HG03139 (cell line): Measurements from ENCODE around the gene GRID1.

Experiments
- ATAC-seq: cut with Tn5 transposase; IDR thresholded peaks from one replicate; pipeline ENCODE4 v1.9.1; 2021; ENCODE audit not compliant: unreplicated experiment

The GRID1 gene

DNA sequence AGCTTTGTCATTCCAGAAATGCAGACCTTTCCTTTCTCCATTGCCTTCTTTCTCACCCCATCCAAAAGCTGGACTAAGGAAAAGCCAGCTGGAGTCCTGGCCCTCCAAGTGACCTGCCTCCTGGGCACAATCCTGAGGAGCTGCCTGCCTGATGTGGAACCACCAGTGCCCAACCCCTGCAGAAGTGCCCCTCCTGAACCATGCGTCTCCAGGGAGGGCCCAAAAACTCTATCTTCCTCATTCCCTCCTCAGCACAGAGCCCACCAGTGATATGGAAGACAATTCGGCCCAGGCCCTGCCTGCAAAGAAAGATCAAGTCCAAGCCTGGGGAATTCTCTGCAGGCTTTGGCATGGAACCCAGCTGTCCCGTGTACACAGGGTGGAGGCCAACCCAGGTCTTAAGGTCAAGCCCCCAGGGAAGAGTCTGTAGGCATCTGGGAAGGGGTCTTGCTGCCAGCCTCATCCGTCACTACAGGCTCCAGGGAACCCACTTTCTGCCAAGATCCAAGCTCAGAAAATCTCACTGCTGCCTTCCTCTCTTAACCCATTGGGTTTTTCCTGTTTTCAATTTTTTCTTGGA is 3.5 kb upstream of the GRID1 start:
- no peak for ATAC-seq

GRCh38 chr10:86368987-86369386 is 2.4 kb upstream of the GRID1 start:
- no peak for ATAC-seq

GRCh38 chr10:86368046-86368445 is 1.5 kb upstream of the GRID1 start:
- ATAC-seq = no peak

DNA sequence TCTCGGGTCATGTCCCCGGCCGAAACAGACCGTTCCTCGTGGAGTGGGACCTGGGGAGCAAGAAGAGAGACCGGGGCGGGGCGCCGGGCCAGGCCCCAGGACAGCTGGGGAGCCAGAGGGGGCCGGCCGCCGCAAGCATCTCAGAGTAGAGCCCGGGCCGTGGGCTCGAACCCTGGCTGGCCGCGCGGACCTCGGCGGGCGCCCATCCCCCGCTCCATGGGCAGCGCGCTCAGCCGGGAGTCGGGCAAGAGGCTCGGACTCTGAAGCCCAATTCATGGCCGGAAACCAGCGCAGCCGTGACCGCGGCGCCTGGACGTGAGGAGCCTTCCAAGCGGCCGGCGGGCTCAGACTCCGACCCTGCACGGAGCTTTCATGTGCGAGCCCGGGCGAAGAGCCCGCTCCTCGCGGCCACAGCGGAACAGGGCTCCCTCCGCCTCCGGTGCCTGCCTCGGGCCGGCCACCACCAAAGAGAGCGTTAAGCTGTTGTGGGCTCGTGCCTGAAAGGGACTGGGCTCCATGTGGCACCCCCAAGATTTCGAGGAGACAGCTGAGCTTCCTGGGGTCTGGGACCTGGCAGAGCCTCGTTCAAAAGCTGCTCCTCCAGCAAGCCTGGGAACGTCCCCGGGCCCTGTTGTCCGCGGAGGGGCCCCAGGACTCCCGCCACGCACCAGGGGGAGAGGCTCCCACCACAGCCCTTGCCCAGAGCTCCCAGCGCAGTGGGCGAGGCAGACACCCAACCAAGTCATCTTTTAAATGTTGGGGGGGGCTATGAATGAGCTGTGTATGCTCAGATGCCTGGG is 757 bp upstream of the GRID1 start:
- ATAC-seq = no peak

- ATAC-seq = no peak
Measured at GRCh38 chr10:86366902-86367151, 232 bp upstream of the GRID1 start.

DNA sequence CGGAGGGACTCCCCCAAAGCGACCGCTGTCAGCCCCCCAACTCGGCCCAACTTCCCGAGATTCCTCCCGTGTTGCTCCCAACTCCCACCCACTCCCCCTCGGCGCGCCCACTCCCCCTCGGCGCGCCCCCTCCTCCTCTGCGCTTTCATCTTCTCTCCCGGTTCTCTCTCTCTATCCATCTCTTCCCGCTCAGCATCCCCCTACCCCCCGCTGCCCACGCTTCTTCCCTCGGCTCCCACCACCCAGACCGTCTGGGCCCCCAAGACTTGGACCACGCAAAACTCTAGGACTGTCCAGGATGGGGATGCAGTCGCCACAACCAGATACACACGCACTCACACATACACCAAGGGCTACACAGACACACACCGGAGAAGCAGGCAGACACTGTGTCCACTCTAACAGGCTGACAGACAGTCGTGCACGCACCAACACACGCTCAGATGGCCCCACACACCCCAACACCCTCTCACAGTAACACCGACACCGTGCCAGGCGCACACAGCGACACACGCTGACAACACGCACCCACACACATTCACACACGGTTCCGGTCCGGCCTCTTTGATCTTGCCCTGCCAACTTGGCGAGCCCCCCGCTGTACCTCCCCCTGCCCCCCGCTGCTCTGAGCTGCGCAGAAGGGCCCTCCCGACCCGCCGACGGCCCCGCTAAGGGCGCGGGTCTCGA is 1.1 kb downstream of the GRID1 start:
- no peak for ATAC-seq

- ATAC-seq = no peak
Measured at GRCh38 chr10:86364491-86365345, 1.9 kb downstream of the GRID1 start.

- no peak for ATAC-seq
Measured at GRCh38 chr10:86363833-86364490, 2.6 kb downstream of the GRID1 start.

GRCh38 chr10:86363184-86363832 is 3.3 kb downstream of the GRID1 start:
- no peak for ATAC-seq

DNA sequence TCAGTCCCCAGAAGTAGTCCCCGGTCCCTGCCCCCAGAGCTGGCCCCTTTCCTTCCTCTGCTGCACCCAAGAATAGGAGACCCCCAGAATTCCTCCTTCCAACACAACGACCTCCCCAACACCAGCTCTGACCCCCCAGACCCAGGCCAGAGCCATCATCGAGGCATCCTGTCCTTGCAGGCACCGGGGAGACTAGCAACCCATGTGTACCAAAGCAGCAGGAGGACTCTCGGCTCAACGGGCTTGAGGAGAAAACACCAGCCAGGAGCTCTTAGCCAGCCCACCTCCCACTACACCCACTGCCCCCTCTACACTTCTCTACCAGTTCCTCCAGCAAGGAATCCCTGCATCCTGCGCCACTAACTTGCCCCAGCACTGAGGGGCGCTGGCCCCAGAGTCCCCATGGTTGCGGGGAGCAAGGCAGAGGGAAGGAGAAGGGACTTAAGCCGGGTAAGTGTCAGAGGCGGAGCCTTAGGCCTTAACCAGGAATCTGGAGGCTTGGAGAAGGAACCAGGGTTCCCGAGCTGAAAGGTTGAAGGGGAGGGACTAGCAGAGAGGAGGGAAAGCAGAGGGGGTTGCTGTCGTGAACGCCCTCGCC is 3.9 kb downstream of the GRID1 start:
- no peak for ATAC-seq

DNA sequence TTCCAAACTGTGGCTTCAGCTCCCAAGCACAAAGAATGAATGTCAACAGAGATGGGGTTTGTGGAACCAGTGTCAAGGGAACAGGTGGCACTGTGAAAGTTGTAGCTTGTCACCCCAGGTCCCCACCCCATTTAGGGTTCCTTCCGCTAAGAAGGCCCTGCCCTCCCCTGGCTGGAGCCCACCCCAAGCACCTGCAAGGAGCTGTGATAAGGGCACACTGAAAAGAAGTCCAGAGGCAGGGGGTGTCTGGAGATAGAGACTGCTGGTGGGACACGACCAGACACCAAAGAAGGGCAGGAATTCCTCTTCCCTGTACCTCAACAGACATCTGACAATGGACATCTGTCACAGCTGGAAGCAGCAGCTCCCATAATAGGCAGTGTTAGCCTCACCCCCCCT is 4.5 kb downstream of the GRID1 start:
- ATAC-seq = no peak

- no peak for ATAC-seq
Measured at GRCh38 chr10:86361156-86362128, 5.2 kb downstream of the GRID1 start.

DNA sequence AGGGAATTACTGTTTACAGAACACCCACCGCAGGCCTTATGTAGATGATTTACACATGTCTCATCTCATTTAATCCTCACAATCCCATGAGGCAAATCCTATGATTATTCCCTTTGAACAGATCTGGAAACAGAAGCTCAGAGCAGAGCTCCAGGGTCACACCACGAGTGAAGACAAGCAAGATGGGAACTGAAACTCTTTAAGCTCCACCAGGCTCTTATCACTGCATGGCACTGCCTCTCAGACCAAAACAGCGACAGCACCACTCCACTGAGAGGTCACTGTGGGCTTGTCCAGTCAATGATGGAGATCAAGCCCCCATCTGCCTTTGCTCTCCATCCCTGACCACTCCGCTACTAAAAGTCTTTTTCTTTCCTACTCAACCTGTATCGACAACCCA is 5.9 kb downstream of the GRID1 start:
- no peak for ATAC-seq

DNA sequence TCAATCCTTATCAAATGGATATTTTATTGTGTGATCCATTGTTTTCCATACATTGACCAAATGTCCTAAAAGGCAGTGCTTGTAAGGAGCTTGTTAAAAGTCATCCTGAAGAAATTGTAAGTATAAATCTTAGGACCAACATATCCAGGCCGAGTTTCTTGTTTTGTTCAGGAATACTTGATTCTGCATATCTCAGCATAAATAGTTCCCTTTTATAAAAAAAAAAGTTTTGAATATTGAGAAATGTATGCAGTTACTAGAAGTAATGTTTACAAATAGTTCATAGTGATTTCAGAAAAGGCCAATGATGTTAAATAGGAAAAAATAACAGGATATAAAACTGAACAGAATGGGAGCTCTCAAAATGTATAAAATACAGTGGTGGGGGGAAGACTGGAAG is 6.6 kb downstream of the GRID1 start:
- no peak for ATAC-seq

GRCh38 chr10:86359111-86359510 is 7.5 kb downstream of the GRID1 start:
- ATAC-seq = no peak

DNA sequence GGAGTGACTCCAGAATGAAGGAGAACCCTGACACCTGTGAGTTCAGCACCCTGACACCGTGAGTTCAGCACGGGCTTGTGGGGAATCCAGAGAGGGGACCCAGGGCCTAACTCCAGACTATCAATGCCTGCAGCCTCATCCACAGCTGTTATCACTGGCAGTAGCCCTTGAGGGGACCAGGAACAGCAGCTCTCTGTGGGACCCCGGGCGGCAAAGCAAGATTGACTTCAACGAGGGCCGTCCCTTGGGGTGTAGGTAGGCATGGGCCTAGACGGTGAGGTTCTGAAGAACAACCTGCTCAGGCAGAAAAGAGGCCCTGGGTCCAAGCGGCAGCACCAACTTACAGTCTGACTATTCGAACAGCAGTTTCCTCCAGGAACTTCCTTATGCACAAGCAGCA is 8.9 kb downstream of the GRID1 start:
- no peak for ATAC-seq

GRCh38 chr10:86357041-86357440 is 9.6 kb downstream of the GRID1 start:
- no peak for ATAC-seq

DNA sequence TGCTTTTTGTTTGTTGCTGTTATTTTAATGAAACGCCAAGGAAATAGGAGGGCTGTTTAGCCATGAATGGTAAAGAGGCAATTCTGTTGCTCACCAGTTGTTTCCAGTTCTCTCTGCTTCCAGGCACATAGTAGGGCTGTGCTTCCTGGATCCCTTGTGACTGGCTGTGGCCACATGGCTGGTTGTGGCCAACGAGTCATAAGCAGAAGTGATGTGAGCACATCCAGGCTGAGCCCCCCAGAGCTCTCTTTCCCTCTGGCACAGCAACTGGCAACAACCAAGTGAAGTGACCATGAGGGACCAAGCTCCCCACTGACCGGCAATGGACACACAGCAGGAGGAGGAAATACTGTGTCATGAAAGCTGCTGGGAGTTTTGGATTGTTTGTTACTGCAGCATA is 10.3 kb downstream of the GRID1 start:
- no peak for ATAC-seq

GRCh38 chr10:86355571-86356038 is 11.0 kb downstream of the GRID1 start:
- no peak for ATAC-seq
